Vagina (tissue), 2 donors: ENCODE results near the gene NHERF2.

Source experiments
- POLR2A ChIP-seq, 2 donors: fragments of 450-650 bp; IDR thresholded peaks; one replicate each; pipeline ENCODE4 v1.6.1; 2017; ENCODE audit warnings: antibody characterized with exemption in 2 of 2, mild to moderate bottlenecking in 2 of 2, moderate library complexity in 2 of 2
- POLR2AphosphoS5 ChIP-seq, 2 donors: sonication (generic); formaldehyde crosslinking; IDR thresholded peaks; one replicate each; pipeline ENCODE4 v1.9.0; 2017; ENCODE audit warnings: antibody characterized with exemption in 2 of 2, mild to moderate bottlenecking in 2 of 2, low read depth in 1 of 2; ENCODE audit not compliant: insufficient read depth in 1 of 2
- TF ChIP-seq, protein P1 (sequence below), 3 experiments: fragments of 450-650 bp in 2 of 3; fragments of 200-600 bp in 1 of 3; sonication (generic) in 1 of 3; IDR thresholded peaks; one replicate each; pipeline ENCODE4 v1.5.1; 2017 to 2019; ENCODE audit warnings: antibody characterized with exemption in 3 of 3, mild to moderate bottlenecking in 2 of 3, moderate library complexity in 2 of 3

GRCh38 chr16:1991588-1991947 lies 35.1 kb upstream of the NHERF2 start:
- TF ChIP-seq, protein P1, sequence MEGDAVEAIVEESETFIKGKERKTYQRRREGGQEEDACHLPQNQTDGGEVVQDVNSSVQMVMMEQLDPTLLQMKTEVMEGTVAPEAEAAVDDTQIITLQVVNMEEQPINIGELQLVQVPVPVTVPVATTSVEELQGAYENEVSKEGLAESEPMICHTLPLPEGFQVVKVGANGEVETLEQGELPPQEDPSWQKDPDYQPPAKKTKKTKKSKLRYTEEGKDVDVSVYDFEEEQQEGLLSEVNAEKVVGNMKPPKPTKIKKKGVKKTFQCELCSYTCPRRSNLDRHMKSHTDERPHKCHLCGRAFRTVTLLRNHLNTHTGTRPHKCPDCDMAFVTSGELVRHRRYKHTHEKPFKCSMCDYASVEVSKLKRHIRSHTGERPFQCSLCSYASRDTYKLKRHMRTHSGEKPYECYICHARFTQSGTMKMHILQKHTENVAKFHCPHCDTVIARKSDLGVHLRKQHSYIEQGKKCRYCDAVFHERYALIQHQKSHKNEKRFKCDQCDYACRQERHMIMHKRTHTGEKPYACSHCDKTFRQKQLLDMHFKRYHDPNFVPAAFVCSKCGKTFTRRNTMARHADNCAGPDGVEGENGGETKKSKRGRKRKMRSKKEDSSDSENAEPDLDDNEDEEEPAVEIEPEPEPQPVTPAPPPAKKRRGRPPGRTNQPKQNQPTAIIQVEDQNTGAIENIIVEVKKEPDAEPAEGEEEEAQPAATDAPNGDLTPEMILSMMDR (IDR thresholded peaks at IDR 0.05): no peak
- TF ChIP-seq POLR2A (IDR thresholded peaks at IDR 0.05) (no peak), POLR2AphosphoS5 (IDR thresholded peaks at IDR 0.05; ENCODE audit: insufficient read depth in 1 of 2, low read depth in 1 of 2) (no peak)
